Neural cell (in vitro differentiated cells): ENCODE results near the gene MTMR12. TPM values are rescaled to one million over a fixed set of nuclear protein-coding genes. Genes with fewer than 3 reads are reported as not detected.

Experiments used
- H2AFZ ChIP-seq: fragments of 200-600, 300-800 bp; sonication (generic), shearing (Covaris generic); 2 replicates; pipeline ENCODE4 v1.6.0; 2014; ENCODE audit warnings: low read depth, mild to moderate bottlenecking, antibody characterized with exemption, low read length, moderate library complexity
- H3F3A ChIP-seq: fragments of 200-600 bp; shearing (Covaris generic); 2 replicates; pipeline ENCODE4 v1.6.1; 2016; ENCODE audit warnings: mild to moderate bottlenecking, moderate library complexity, mixed read lengths, antibody characterized with exemption, low read length; ENCODE audit not compliant: insufficient read depth, poor library complexity, severe bottlenecking
- H3K27ac ChIP-seq: fragments of 200-600, 300-800 bp; sonication (generic), shearing (Covaris generic); 2 replicates; pipeline ENCODE4 v1.5.1; 2014; ENCODE audit warnings: mild to moderate bottlenecking, low read length, moderate library complexity
- H3K27me3 ChIP-seq: fragments of 300-800, 200-600 bp; sonication (generic), shearing (Covaris generic); 2 replicates; pipeline ENCODE4 v1.6.0; 2014; ENCODE audit warnings: mild to moderate bottlenecking, low read depth, low read length, moderate library complexity; ENCODE audit not compliant: insufficient read depth
- H3K36me3 ChIP-seq: fragments of 300-800, 200-600 bp; sonication (generic), shearing (Covaris generic); 2 replicates; pipeline ENCODE4 v1.5.1; 2014; ENCODE audit warnings: mild to moderate bottlenecking, antibody characterized with exemption, low read length, moderate library complexity; ENCODE audit not compliant: insufficient read depth
- H3K4me2 ChIP-seq: fragments of 300-800, 200-600 bp; sonication (generic), shearing (Covaris generic); 2 replicates; pipeline ENCODE4 v1.6.0; 2014; ENCODE audit warnings: mild to moderate bottlenecking, low read length
- H3K4me3 ChIP-seq: fragments of 300-800, 200-600 bp; sonication (generic), shearing (Covaris generic); 2 replicates; pipeline ENCODE4 v1.5.1; 2014; ENCODE audit warnings: mild to moderate bottlenecking, low read length, moderate library complexity
- H3K79me2 ChIP-seq: fragments of 200-600 bp; shearing (Covaris generic); replicated peaks from 2 replicates; pipeline ENCODE4 v1.6.0; 2014; ENCODE audit warnings: mild to moderate bottlenecking, low read length, moderate library complexity; ENCODE audit not compliant: insufficient read depth
- H3K9ac ChIP-seq: fragments of 300-800, 200-600 bp; sonication (generic), shearing (Covaris generic); 2 replicates; pipeline ENCODE4 v1.6.1; 2016; ENCODE audit warnings: mild to moderate bottlenecking, low read length, mixed read lengths
- H3K9me2 ChIP-seq: fragments of 200-600 bp; shearing (Covaris generic); 2 replicates; pipeline ENCODE4 v1.6.1; 2016; ENCODE audit warnings: mild to moderate bottlenecking, low read length, mixed read lengths; ENCODE audit not compliant: insufficient read depth
- H3K9me3 ChIP-seq: fragments of 200-600, 300-800 bp; sonication (generic), shearing (Covaris generic); 2 replicates; pipeline ENCODE4 v1.6.1; 2016; ENCODE audit warnings: mild to moderate bottlenecking, mixed run types, low read length, moderate library complexity, mixed read lengths
- H4K20me1 ChIP-seq: fragments of 200-600 bp; shearing (Covaris generic); 2 replicates; pipeline ENCODE4 v1.6.1; 2016; ENCODE audit warnings: mild to moderate bottlenecking, mixed run types; ENCODE audit not compliant: insufficient read depth
- EP300 ChIP-seq: fragments of 450-650 bp; conservative IDR thresholded peaks from 2 replicates; pipeline ENCODE4 v1.6.1; 2014; ENCODE audit warnings: antibody characterized with exemption, mild to moderate bottlenecking, moderate library complexity; ENCODE audit not compliant: poor library complexity, severe bottlenecking
- EZH2 ChIP-seq: fragments of 200-600, 300-800 bp; shearing (Covaris generic), sonication (generic); IDR thresholded peaks from 2 replicates; pipeline ENCODE4 v1.6.1; 2014; ENCODE audit warnings: antibody characterized with exemption, low read length, borderline replicate concordance, mild to moderate bottlenecking; ENCODE audit not compliant: insufficient read depth, poor library complexity, severe bottlenecking
- MXI1 ChIP-seq: fragments of 450-650 bp; conservative IDR thresholded peaks from 2 replicates; pipeline ENCODE4 v1.6.1; 2014; ENCODE audit warnings: antibody characterized with exemption, mild to moderate bottlenecking; ENCODE audit not compliant: poor library complexity, severe bottlenecking
- POLR2AphosphoS5 ChIP-seq: IDR thresholded peaks from 2 replicates; pipeline ENCODE4 v1.6.1; 2012
- RAD21 ChIP-seq: fragments of 450-650 bp; conservative IDR thresholded peaks from 2 replicates; pipeline ENCODE4 v1.6.1; 2014; ENCODE audit warnings: antibody characterized with exemption, mild to moderate bottlenecking, moderate library complexity
- SMC3 ChIP-seq: fragments of 450-650 bp; conservative IDR thresholded peaks from 2 replicates; pipeline ENCODE4 v1.6.1; 2014; ENCODE audit warnings: antibody characterized with exemption, mild to moderate bottlenecking, moderate library complexity; ENCODE audit not compliant: poor library complexity
- TAF1 ChIP-seq: IDR thresholded peaks from 2 replicates; pipeline ENCODE4 v1.6.1; 2012; ENCODE audit warnings: low read depth
- polyA plus RNA-seq: library from polyadenylated mRNA; depleted of rRNA; stranded (reverse); fragments of >200 nt; gene quantifications from 2 replicates; pipeline ENCODE4 v1.2.3, GENCODE V29; 2014
- TF ChIP-seq, protein P1 (sequence below): IDR thresholded peaks from 2 replicates; pipeline ENCODE4 v1.6.1; 2012; ENCODE audit warnings: borderline replicate concordance
- TF ChIP-seq, protein P2 (sequence below): fragments of 450-650 bp; IDR thresholded peaks from 2 replicates; pipeline ENCODE4 v1.5.1; 2014; ENCODE audit warnings: antibody characterized with exemption, mild to moderate bottlenecking, moderate library complexity; ENCODE audit not compliant: poor library complexity, severe bottlenecking

MTMR12 gene
- polyA plus RNA-seq, 1 donor from 2014 or later, result 13.5 TPM

DNA sequence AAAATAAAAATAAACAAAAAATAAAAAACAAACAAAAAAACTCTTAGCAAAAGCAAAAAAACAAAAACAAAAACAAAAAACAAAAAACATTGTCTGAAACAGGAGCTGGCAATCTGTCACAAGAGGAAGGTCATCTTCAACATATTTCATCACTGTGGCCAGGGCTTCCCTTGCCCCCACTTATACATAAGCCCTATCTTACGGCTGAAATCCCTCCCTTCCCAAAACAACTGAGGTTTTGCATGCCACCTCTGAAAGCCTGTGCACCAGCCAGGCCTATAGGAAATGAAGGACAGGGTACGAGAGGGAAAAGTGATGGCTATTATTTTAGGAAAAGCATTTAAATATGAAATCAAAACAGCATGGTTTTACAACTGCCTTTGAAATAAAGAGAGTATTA, 10.8 kb downstream of the MTMR12 start (continued):
- TF ChIP-seq, protein P1, sequence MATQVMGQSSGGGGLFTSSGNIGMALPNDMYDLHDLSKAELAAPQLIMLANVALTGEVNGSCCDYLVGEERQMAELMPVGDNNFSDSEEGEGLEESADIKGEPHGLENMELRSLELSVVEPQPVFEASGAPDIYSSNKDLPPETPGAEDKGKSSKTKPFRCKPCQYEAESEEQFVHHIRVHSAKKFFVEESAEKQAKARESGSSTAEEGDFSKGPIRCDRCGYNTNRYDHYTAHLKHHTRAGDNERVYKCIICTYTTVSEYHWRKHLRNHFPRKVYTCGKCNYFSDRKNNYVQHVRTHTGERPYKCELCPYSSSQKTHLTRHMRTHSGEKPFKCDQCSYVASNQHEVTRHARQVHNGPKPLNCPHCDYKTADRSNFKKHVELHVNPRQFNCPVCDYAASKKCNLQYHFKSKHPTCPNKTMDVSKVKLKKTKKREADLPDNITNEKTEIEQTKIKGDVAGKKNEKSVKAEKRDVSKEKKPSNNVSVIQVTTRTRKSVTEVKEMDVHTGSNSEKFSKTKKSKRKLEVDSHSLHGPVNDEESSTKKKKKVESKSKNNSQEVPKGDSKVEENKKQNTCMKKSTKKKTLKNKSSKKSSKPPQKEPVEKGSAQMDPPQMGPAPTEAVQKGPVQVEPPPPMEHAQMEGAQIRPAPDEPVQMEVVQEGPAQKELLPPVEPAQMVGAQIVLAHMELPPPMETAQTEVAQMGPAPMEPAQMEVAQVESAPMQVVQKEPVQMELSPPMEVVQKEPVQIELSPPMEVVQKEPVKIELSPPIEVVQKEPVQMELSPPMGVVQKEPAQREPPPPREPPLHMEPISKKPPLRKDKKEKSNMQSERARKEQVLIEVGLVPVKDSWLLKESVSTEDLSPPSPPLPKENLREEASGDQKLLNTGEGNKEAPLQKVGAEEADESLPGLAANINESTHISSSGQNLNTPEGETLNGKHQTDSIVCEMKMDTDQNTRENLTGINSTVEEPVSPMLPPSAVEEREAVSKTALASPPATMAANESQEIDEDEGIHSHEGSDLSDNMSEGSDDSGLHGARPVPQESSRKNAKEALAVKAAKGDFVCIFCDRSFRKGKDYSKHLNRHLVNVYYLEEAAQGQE, result no peak
- TF ChIP-seq SMC3, result no peak

DNA sequence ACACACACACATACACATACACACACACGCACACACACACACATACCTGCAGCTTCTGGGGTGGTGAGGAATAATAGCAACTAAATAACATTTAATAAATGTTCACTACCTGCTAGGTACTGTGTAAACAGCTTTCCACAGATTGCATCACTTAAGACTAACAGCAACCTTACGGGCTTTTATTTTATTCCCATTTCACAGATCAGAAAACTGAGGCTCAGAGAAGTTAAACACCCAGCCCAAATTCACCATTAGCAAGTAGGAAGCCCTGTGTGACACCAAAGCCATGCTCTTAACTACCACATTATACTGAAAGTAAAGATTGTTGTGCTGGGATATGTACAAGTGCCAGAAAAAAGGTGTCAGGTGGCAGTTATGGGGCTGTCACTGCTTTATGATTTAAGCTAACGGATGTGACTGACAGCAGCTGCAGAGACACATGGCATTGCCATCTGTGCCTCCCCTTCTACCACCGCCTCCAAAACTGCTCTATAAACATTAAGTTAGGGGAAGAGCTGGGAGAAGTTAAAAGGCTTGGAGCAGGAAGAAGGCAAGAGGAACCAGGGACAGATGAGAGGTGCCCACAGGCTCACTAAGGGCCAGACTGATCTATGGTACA, 13.6 kb downstream of the MTMR12 start:
- no peak overlapping the region for H3K27ac ChIP-seq
- H3K36me3 ChIP-seq, result no peaks in the 10 kb centered on the region
- peaks cover 27% of the 10 kb centered on the region for H3K79me2 ChIP-seq
- no peak overlapping the region for H3K4me3 ChIP-seq
- H2AFZ ChIP-seq, result no peak overlapping the region
- TF ChIP-seq TAF1, result no peak
- TF ChIP-seq, protein P1, result no peak
- no peak for TF ChIP-seq EZH2
- TF ChIP-seq POLR2AphosphoS5, result no peak
- TF ChIP-seq RAD21, result no peak
- no peak for TF ChIP-seq EP300
- TF ChIP-seq, protein P2, sequence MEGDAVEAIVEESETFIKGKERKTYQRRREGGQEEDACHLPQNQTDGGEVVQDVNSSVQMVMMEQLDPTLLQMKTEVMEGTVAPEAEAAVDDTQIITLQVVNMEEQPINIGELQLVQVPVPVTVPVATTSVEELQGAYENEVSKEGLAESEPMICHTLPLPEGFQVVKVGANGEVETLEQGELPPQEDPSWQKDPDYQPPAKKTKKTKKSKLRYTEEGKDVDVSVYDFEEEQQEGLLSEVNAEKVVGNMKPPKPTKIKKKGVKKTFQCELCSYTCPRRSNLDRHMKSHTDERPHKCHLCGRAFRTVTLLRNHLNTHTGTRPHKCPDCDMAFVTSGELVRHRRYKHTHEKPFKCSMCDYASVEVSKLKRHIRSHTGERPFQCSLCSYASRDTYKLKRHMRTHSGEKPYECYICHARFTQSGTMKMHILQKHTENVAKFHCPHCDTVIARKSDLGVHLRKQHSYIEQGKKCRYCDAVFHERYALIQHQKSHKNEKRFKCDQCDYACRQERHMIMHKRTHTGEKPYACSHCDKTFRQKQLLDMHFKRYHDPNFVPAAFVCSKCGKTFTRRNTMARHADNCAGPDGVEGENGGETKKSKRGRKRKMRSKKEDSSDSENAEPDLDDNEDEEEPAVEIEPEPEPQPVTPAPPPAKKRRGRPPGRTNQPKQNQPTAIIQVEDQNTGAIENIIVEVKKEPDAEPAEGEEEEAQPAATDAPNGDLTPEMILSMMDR, result no peak
- TF ChIP-seq SMC3, result no peak
- no peak for TF ChIP-seq MXI1
- H3K9ac ChIP-seq, result no peak overlapping the region
- H3K27me3 ChIP-seq, result no peaks in the 10 kb centered on the region
- no peaks in the 10 kb centered on the region for H3K9me3 ChIP-seq
- no peak overlapping the region for H3K4me2 ChIP-seq
- no peaks in the 10 kb centered on the region for H4K20me1 ChIP-seq
- H3F3A ChIP-seq, result no peaks in the 10 kb centered on the region
- H3K9me2 ChIP-seq, result no peaks in the 10 kb centered on the region
